Measurements from ENCODE around the gene NFIB. TPM values are rescaled to one million over a fixed set of nuclear protein-coding genes. Genes with fewer than 3 reads are reported as not detected.

The NFIB gene
- total and polyA plus RNA-seq, 4 experiments from 2014 or later: not detected

- Mint-ChIP-seq H3K27ac (no peak overlapping the region), H3K4me3 (no peak overlapping the region), H3K27me3 (peaks cover 0 to 2% of the 10 kb centered on the region in 2 donors), H3K4me1 (no peaks in the 10 kb centered on the region), H3K36me3 (no peaks in the 10 kb centered on the region), H3K9me3 (peaks cover 0 to 3% (median 0%) of the 10 kb centered on the region in 8 donors)
- H3K9me3 ChIP-seq (ENCODE audit: control insufficient read depth in 1 of 2, low read length in 2 of 2): no peaks in the 10 kb centered on the region
- no peaks in the 10 kb centered on the region for H3K4me1 ChIP-seq (ENCODE audit: insufficient read depth, low read length)
- ChIA-PET POLR2A (ENCODE audit: partially characterized antibody) (no interaction called here), CTCF (ENCODE audit: partially characterized antibody) (no interaction called here)
- no peak for DNase-seq
- H3K27ac ChIP-seq (ENCODE audit: low read depth, low read length): no peak overlapping the region
- H3K27me3 ChIP-seq (ENCODE audit: insufficient read depth, low read length): no peaks in the 10 kb centered on the region
- no peak overlapping the region for H3K4me3 ChIP-seq (ENCODE audit: low read length in 2 of 2)
- no peaks in the 10 kb centered on the region for H3K36me3 ChIP-seq (ENCODE audit: insufficient read depth, low read length)
- intact Hi-C loops (cut with micrococcal nuclease): no loop called here
Observed at GRCh38 chr9:14262827-14263226, 51.1 kb downstream of the NFIB start.

GRCh38 chr9:14261616-14262015 lies 52.3 kb downstream of the NFIB start:
- Histone ChIP-seq H3K27ac (ENCODE audit: low read depth, low read length) (no peak overlapping the region), H3K36me3 (ENCODE audit: insufficient read depth, low read length) (no peaks in the 10 kb centered on the region), H3K4me3 (ENCODE audit: low read length in 2 of 2) (no peak overlapping the region), H3K9me3 (ENCODE audit: control insufficient read depth in 1 of 2, low read length in 2 of 2) (no peaks in the 10 kb centered on the region), H3K27me3 (ENCODE audit: insufficient read depth, low read length) (no peaks in the 10 kb centered on the region), H3K4me1 (ENCODE audit: insufficient read depth, low read length) (no peaks in the 10 kb centered on the region)
- no peak overlapping the region for H3K27ac Mint-ChIP-seq
- intact Hi-C loops (cut with micrococcal nuclease): no loop called here
- H3K9me3 Mint-ChIP-seq: peaks cover 0 to 3% (median 0%) of the 10 kb centered on the region in 8 donors
- H3K4me3 Mint-ChIP-seq: no peak overlapping the region
- peaks cover 0 to 2% of the 10 kb centered on the region in 2 donors for H3K27me3 Mint-ChIP-seq
- no peaks in the 10 kb centered on the region for H3K4me1 Mint-ChIP-seq
- ChIA-PET POLR2A (ENCODE audit: partially characterized antibody) (no interaction called here), CTCF (ENCODE audit: partially characterized antibody) (no interaction called here)
- no peaks in the 10 kb centered on the region for H3K36me3 Mint-ChIP-seq
- DNase-seq: no peak

- H3K27ac ChIP-seq (ENCODE audit: low read depth, low read length): no peak overlapping the region
- H3K27me3 Mint-ChIP-seq: no peaks in the 10 kb centered on the region
- no peak overlapping the region for H3K4me3 Mint-ChIP-seq
Observed at GRCh38 chr9:14260101-14260500, 53.8 kb downstream of the NFIB start.

GRCh38 chr9:14258660-14259239 lies 55.2 kb downstream of the NFIB start:
- CTCF ChIA-PET (ENCODE audit: partially characterized antibody): no interaction called here
- Histone ChIP-seq H3K9me3 (ENCODE audit: control insufficient read depth in 1 of 2, low read length in 2 of 2) (no peaks in the 10 kb centered on the region), H3K27me3 (ENCODE audit: insufficient read depth, low read length) (no peaks in the 10 kb centered on the region), H3K36me3 (ENCODE audit: insufficient read depth, low read length) (no peaks in the 10 kb centered on the region), H3K4me1 (ENCODE audit: insufficient read depth, low read length) (no peaks in the 10 kb centered on the region), H3K27ac (ENCODE audit: low read depth, low read length) (no peak overlapping the region), H3K4me3 (ENCODE audit: low read length in 2 of 2) (no peak overlapping the region)
- Mint-ChIP-seq H3K4me3 (no peak overlapping the region), H3K4me1 (no peaks in the 10 kb centered on the region), H3K27me3 (no peaks in the 10 kb centered on the region), H3K9me3 (no peaks in the 10 kb centered on the region), H3K36me3 (no peaks in the 10 kb centered on the region), H3K27ac (no peak overlapping the region)
- POLR2A ChIA-PET (ENCODE audit: partially characterized antibody): no interaction called here
- intact Hi-C loops (cut with micrococcal nuclease): no loop called here
- DNase-seq: no peak

More at GRCh38 chr9:14260101-14260500, 53.8 kb downstream of the NFIB start:
- Mint-ChIP-seq H3K27ac (peak overlapping the region in 1 of 7 donors; percentile 10), H3K9me3 (no peaks in the 10 kb centered on the region), H3K4me1 (no peaks in the 10 kb centered on the region), H3K36me3 (no peaks in the 10 kb centered on the region)
- Histone ChIP-seq H3K36me3 (ENCODE audit: insufficient read depth, low read length) (no peaks in the 10 kb centered on the region), H3K4me3 (ENCODE audit: low read length in 2 of 2) (no peak overlapping the region), H3K27me3 (ENCODE audit: insufficient read depth, low read length) (no peaks in the 10 kb centered on the region), H3K4me1 (ENCODE audit: insufficient read depth, low read length) (no peaks in the 10 kb centered on the region), H3K9me3 (ENCODE audit: control insufficient read depth in 1 of 2, low read length in 2 of 2) (no peaks in the 10 kb centered on the region)
- CTCF ChIA-PET (ENCODE audit: partially characterized antibody): no interaction called here
- intact Hi-C loops (cut with micrococcal nuclease): no loop called here
- POLR2A ChIA-PET (ENCODE audit: partially characterized antibody): no interaction called here
- no peak for DNase-seq

GRCh38 chr9:14258156-14258555 lies 55.8 kb downstream of the NFIB start:
- H3K27ac ChIP-seq (ENCODE audit: low read depth, low read length): no peak overlapping the region
- no peaks in the 10 kb centered on the region for H3K36me3 ChIP-seq (ENCODE audit: insufficient read depth, low read length)
- Mint-ChIP-seq H3K36me3 (no peaks in the 10 kb centered on the region), H3K4me3 (no peak overlapping the region), H3K27me3 (peaks cover 0 to 1% of the 10 kb centered on the region in 2 donors), H3K9me3 (no peaks in the 10 kb centered on the region), H3K4me1 (no peaks in the 10 kb centered on the region), H3K27ac (no peak overlapping the region)
- ChIA-PET POLR2A (ENCODE audit: partially characterized antibody) (no interaction called here), CTCF (ENCODE audit: partially characterized antibody) (no interaction called here)
- intact Hi-C loops (cut with micrococcal nuclease): no loop called here
- no peaks in the 10 kb centered on the region for H3K27me3 ChIP-seq (ENCODE audit: insufficient read depth, low read length)
- DNase-seq: no peak
- H3K4me3 ChIP-seq (ENCODE audit: low read length in 2 of 2): no peak overlapping the region
- H3K9me3 ChIP-seq (ENCODE audit: control insufficient read depth in 1 of 2, low read length in 2 of 2): no peaks in the 10 kb centered on the region
- no peaks in the 10 kb centered on the region for H3K4me1 ChIP-seq (ENCODE audit: insufficient read depth, low read length)

GRCh38 chr9:14256588-14256987 lies 57.4 kb downstream of the NFIB start:
- no peaks in the 10 kb centered on the region for H3K9me3 ChIP-seq (ENCODE audit: control insufficient read depth in 1 of 2, low read length in 2 of 2)
- no peaks in the 10 kb centered on the region for H3K4me1 Mint-ChIP-seq
- no peak overlapping the region for H3K4me3 Mint-ChIP-seq
- CTCF ChIA-PET (ENCODE audit: partially characterized antibody): no interaction called here
- no peaks in the 10 kb centered on the region for H3K9me3 Mint-ChIP-seq
- no peak for DNase-seq
- H3K36me3 Mint-ChIP-seq: no peaks in the 10 kb centered on the region
- H3K27me3 ChIP-seq (ENCODE audit: insufficient read depth, low read length): no peaks in the 10 kb centered on the region
- no peak overlapping the region for H3K27ac ChIP-seq (ENCODE audit: low read depth, low read length)
- no peaks in the 10 kb centered on the region for H3K36me3 ChIP-seq (ENCODE audit: insufficient read depth, low read length)
- intact Hi-C loops (cut with micrococcal nuclease): no loop called here
- H3K27ac Mint-ChIP-seq: no peak overlapping the region
- POLR2A ChIA-PET (ENCODE audit: partially characterized antibody): no interaction called here
- peaks cover 0 to 1% of the 10 kb centered on the region in 2 donors for H3K27me3 Mint-ChIP-seq
- H3K4me3 ChIP-seq (ENCODE audit: low read length in 2 of 2): no peak overlapping the region
- H3K4me1 ChIP-seq (ENCODE audit: insufficient read depth, low read length): no peaks in the 10 kb centered on the region

- no peak for DNase-seq
- no peaks in the 10 kb centered on the region for H3K4me1 ChIP-seq (ENCODE audit: insufficient read depth, low read length)
- H3K9me3 ChIP-seq (ENCODE audit: control insufficient read depth in 1 of 2, low read length in 2 of 2): no peaks in the 10 kb centered on the region
- H3K27ac ChIP-seq (ENCODE audit: low read depth, low read length): no peak overlapping the region
- Mint-ChIP-seq H3K9me3 (no peaks in the 10 kb centered on the region), H3K27ac (no peak overlapping the region), H3K27me3 (peaks cover 2% of the 10 kb centered on the region in 2 donors), H3K4me1 (no peaks in the 10 kb centered on the region), H3K36me3 (no peaks in the 10 kb centered on the region), H3K4me3 (no peak overlapping the region)
- H3K27me3 ChIP-seq (ENCODE audit: insufficient read depth, low read length): no peaks in the 10 kb centered on the region
- ChIA-PET POLR2A (ENCODE audit: partially characterized antibody) (no interaction called here), CTCF (ENCODE audit: partially characterized antibody) (no interaction called here)
- intact Hi-C loops (cut with micrococcal nuclease): no loop called here
- H3K4me3 ChIP-seq (ENCODE audit: low read length in 2 of 2): no peak overlapping the region
- H3K36me3 ChIP-seq (ENCODE audit: insufficient read depth, low read length): no peaks in the 10 kb centered on the region
Observed at GRCh38 chr9:14251154-14252071, 62.5 kb downstream of the NFIB start.

All from CD4-positive, alpha-beta memory T cell (primary cell).